ENCODE results near the gene MLLT6. TPM values are rescaled to one million over a fixed set of nuclear protein-coding genes. Genes with fewer than 3 reads are reported as not detected.
A peak's percentile ranks its signal among the peaks of the same experiment; 100 is the strongest.

Gene MLLT6
- total and polyA plus RNA-seq, 2 of the 13 experiments (the other 11 are each of a cell fraction or from before 2014, with no cell fraction given): 50.7 to 69.5 TPM

GRCh38 chr17:38671939-38672720 lies 32.9 kb upstream of the MLLT6 start (continued):
- TF ChIP-seq ZNF407 (CRISPR knock-in tag; IDR thresholded peaks at IDR 0.05; ENCODE audit: not compliant biosample characterization) (peak; percentile 19), ZBTB10 (CRISPR knock-in tag; IDR thresholded peaks at IDR 0.05; ENCODE audit: borderline replicate concordance) (peak; percentile 35; the same call in 1 of the 2 replicates), ZNF605 (CRISPR knock-in tag; IDR thresholded peaks at IDR 0.05) (peak; percentile 58), MTA3 (CRISPR knock-in tag; IDR thresholded peaks at IDR 0.05) (no peak), ZNF256 (CRISPR knock-in tag; conservative IDR thresholded peaks at IDR 0.05) (no peak), ZNF569 (CRISPR knock-in tag; IDR thresholded peaks at IDR 0.05; ENCODE audit: borderline replicate concordance) (no peak), ZNF557 (CRISPR knock-in tag; IDR thresholded peaks at IDR 0.05) (no peak), TERF1 (CRISPR knock-in tag; IDR thresholded peaks at IDR 0.05) (no peak), SALL2 (CRISPR knock-in tag; IDR thresholded peaks at IDR 0.05) (0 out of 2 replicates have a peak, but pooled peaks have one; percentile 16), GATAD2A (CRISPR knock-in tag; IDR thresholded peaks at IDR 0.05) (peak; percentile 41; the same call in 1 of the 2 replicates), PHF20 (CRISPR knock-in tag; IDR thresholded peaks at IDR 0.05) (no peak), NR2F1 (CRISPR knock-in tag; IDR thresholded peaks at IDR 0.05) (peak in 1 of 2 experiments; percentile 45; a peak in 1 of 4 replicates), LCORL (IDR thresholded peaks at IDR 0.05) (no peak), LCORL (CRISPR knock-in tag; IDR thresholded peaks at IDR 0.05) (peak; percentile 59; the same call in 1 of the 2 replicates), ZNF260 (CRISPR knock-in tag; IDR thresholded peaks at IDR 0.05; ENCODE audit: borderline replicate concordance, low read depth) (no peak), MEF2D (CRISPR knock-in tag; IDR thresholded peaks at IDR 0.05) (no peak), HNF4A (CRISPR knock-in tag; IDR thresholded peaks at IDR 0.05) (peak; percentile 40), FOXP1 (IDR thresholded peaks at IDR 0.05) (no peak), FOXP1 (CRISPR knock-in tag; IDR thresholded peaks at IDR 0.05) (no peak)

Measured in HepG2 (cell line).